HEK293 (cell line): ENCODE measurements around the gene PARK7.

Experiments used
- MYNN ChIP-seq: fragments of 450-650 bp; formaldehyde crosslinking; IDR thresholded peaks from 2 replicates; pipeline ENCODE4 v1.5.1; 2016; ENCODE audit warnings: missing biosample characterization, missing genetic modification characterization, borderline replicate concordance
- ZNF274 ChIP-seq, 2 experiments: fragments of 200-500 bp in 1 of 2; fragments of 450-650 bp in 1 of 2; sonication (Bioruptor generic) in 1 of 2; formaldehyde crosslinking in 1 of 2; IDR thresholded peaks; 2 replicates each; pipeline versions ENCODE4 v1.5.1 to v1.6.1; 2014 to 2016; ENCODE audit warnings: borderline replicate concordance in 1 of 2, inconsistent platforms in 1 of 2, low read length in 1 of 2, missing biosample characterization in 1 of 2, missing genetic modification characterization in 1 of 2
- ZNF548 ChIP-seq: fragments of 450-650 bp; formaldehyde crosslinking; IDR thresholded peaks from 2 replicates; pipeline ENCODE4 v1.5.1; 2016; ENCODE audit warnings: missing biosample characterization, missing genetic modification characterization
- ZNF621 ChIP-seq: fragments of 450-650 bp; formaldehyde crosslinking; IDR thresholded peaks from 2 replicates; pipeline ENCODE4 v1.5.1; 2017; ENCODE audit warnings: missing biosample characterization, missing genetic modification characterization
- ZNF777 ChIP-seq: fragments of 450-650 bp; formaldehyde crosslinking; IDR thresholded peaks from 2 replicates; pipeline ENCODE4 v1.5.1; 2017; ENCODE audit warnings: missing biosample characterization, missing genetic modification characterization, borderline replicate concordance
- TF ChIP-seq, protein P1 (sequence below): fragments of 450-650 bp; formaldehyde crosslinking; IDR thresholded peaks from 2 replicates; pipeline ENCODE4 v1.5.1; 2016; ENCODE audit warnings: missing biosample characterization, missing genetic modification characterization
- TF ChIP-seq, protein P2 (sequence below): fragments of 450-650 bp; formaldehyde crosslinking; IDR thresholded peaks from 2 replicates; pipeline ENCODE4 v1.5.1; 2016; ENCODE audit warnings: missing biosample characterization, missing genetic modification characterization
- TF ChIP-seq, protein P3 (sequence below): fragments of 450-650 bp; formaldehyde crosslinking; IDR thresholded peaks from 2 replicates; pipeline ENCODE4 v1.5.1; 2016; ENCODE audit warnings: missing biosample characterization, missing genetic modification characterization
- TF ChIP-seq, protein P4 (sequence below): fragments of 450-650 bp; formaldehyde crosslinking; conservative IDR thresholded peaks from 2 replicates; pipeline ENCODE4 v1.5.1; 2016; ENCODE audit warnings: low read depth, missing biosample characterization, missing genetic modification characterization

- TF ChIP-seq, protein P1, sequence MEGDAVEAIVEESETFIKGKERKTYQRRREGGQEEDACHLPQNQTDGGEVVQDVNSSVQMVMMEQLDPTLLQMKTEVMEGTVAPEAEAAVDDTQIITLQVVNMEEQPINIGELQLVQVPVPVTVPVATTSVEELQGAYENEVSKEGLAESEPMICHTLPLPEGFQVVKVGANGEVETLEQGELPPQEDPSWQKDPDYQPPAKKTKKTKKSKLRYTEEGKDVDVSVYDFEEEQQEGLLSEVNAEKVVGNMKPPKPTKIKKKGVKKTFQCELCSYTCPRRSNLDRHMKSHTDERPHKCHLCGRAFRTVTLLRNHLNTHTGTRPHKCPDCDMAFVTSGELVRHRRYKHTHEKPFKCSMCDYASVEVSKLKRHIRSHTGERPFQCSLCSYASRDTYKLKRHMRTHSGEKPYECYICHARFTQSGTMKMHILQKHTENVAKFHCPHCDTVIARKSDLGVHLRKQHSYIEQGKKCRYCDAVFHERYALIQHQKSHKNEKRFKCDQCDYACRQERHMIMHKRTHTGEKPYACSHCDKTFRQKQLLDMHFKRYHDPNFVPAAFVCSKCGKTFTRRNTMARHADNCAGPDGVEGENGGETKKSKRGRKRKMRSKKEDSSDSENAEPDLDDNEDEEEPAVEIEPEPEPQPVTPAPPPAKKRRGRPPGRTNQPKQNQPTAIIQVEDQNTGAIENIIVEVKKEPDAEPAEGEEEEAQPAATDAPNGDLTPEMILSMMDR (tag by site-specific recombination) = no peak
- no peak for TF ChIP-seq ZNF274 (IDR thresholded peaks at IDR 0.05; ENCODE audit: low read length)
- TF ChIP-seq ZNF274 (tag by site-specific recombination; IDR thresholded peaks at IDR 0.05; ENCODE audit: borderline replicate concordance) = no peak
- TF ChIP-seq, protein P2, sequence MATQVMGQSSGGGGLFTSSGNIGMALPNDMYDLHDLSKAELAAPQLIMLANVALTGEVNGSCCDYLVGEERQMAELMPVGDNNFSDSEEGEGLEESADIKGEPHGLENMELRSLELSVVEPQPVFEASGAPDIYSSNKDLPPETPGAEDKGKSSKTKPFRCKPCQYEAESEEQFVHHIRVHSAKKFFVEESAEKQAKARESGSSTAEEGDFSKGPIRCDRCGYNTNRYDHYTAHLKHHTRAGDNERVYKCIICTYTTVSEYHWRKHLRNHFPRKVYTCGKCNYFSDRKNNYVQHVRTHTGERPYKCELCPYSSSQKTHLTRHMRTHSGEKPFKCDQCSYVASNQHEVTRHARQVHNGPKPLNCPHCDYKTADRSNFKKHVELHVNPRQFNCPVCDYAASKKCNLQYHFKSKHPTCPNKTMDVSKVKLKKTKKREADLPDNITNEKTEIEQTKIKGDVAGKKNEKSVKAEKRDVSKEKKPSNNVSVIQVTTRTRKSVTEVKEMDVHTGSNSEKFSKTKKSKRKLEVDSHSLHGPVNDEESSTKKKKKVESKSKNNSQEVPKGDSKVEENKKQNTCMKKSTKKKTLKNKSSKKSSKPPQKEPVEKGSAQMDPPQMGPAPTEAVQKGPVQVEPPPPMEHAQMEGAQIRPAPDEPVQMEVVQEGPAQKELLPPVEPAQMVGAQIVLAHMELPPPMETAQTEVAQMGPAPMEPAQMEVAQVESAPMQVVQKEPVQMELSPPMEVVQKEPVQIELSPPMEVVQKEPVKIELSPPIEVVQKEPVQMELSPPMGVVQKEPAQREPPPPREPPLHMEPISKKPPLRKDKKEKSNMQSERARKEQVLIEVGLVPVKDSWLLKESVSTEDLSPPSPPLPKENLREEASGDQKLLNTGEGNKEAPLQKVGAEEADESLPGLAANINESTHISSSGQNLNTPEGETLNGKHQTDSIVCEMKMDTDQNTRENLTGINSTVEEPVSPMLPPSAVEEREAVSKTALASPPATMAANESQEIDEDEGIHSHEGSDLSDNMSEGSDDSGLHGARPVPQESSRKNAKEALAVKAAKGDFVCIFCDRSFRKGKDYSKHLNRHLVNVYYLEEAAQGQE (tag by site-specific recombination) = no peak
- no peak for TF ChIP-seq MYNN (tag by site-specific recombination)
- no peak for TF ChIP-seq ZNF621
- TF ChIP-seq, protein P3, sequence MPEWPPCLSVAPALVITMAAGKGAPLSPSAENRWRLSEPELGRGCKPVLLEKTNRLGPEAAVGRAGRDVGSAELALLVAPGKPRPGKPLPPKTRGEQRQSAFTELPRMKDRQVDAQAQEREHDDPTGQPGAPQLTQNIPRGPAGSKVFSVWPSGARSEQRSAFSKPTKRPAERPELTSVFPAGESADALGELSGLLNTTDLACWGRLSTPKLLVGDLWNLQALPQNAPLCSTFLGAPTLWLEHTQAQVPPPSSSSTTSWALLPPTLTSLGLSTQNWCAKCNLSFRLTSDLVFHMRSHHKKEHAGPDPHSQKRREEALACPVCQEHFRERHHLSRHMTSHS (tag by site-specific recombination) = no peak
- TF ChIP-seq, protein P4, sequence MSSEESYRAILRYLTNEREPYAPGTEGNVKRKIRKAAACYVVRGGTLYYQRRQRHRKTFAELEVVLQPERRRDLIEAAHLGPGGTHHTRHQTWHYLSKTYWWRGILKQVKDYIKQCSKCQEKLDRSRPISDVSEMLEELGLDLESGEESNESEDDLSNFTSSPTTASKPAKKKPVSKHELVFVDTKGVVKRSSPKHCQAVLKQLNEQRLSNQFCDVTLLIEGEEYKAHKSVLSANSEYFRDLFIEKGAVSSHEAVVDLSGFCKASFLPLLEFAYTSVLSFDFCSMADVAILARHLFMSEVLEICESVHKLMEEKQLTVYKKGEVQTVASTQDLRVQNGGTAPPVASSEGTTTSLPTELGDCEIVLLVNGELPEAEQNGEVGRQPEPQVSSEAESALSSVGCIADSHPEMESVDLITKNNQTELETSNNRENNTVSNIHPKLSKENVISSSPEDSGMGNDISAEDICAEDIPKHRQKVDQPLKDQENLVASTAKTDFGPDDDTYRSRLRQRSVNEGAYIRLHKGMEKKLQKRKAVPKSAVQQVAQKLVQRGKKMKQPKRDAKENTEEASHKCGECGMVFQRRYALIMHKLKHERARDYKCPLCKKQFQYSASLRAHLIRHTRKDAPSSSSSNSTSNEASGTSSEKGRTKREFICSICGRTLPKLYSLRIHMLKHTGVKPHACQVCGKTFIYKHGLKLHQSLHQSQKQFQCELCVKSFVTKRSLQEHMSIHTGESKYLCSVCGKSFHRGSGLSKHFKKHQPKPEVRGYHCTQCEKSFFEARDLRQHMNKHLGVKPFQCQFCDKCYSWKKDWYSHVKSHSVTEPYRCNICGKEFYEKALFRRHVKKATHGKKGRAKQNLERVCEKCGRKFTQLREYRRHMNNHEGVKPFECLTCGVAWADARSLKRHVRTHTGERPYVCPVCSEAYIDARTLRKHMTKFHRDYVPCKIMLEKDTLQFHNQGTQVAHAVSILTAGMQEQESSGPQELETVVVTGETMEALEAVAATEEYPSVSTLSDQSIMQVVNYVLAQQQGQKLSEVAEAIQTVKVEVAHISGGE (tag by site-specific recombination) = no peak
- TF ChIP-seq ZNF777 = no peak
- no peak for TF ChIP-seq ZNF548 (tag by site-specific recombination)
Measured at GRCh38 chr1:7987528-7987927, 26.0 kb downstream of the PARK7 start.
